ENCODE results near the gene AP1S1.
A peak's percentile ranks its signal among the peaks of the same experiment; 100 is the strongest.
"Not testable (repeated sequence)": the region's sequence is repeated elsewhere in the genome, so short reads cannot be mapped to it uniquely, and the experiment has no call there.

Gene AP1S1

DNA sequence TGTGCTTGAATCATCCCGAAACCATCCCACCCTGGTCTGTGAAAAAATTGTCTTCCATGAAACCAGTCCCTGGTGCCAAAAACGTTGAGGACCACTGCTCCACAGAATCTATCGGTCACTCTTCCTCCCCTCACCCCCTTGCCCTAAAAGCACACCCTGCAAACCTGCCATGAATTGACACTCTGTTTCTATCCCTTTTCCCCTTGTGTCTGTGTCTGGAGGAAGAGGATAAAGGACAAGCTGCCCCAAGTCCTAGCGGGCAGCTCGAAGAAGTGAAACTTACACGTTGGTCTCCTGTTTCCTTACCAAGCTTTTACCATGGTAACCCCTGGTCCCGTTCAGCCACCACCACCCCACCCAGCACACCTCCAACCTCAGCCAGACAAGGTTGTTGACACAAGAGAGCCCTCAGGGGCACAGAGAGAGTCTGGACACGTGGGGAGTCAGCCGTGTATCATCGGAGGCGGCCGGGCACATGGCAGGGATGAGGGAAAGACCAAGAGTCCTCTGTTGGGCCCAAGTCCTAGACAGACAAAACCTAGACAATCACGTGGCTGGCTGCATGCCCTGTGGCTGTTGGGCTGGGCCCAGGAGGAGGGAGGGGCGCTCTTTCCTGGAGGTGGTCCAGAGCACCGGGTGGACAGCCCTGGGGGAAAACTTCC is 28.2 kb upstream of the AP1S1 start:
- DNase-seq (ENCODE audit: low spot score) = peak; percentile 48

DNA sequence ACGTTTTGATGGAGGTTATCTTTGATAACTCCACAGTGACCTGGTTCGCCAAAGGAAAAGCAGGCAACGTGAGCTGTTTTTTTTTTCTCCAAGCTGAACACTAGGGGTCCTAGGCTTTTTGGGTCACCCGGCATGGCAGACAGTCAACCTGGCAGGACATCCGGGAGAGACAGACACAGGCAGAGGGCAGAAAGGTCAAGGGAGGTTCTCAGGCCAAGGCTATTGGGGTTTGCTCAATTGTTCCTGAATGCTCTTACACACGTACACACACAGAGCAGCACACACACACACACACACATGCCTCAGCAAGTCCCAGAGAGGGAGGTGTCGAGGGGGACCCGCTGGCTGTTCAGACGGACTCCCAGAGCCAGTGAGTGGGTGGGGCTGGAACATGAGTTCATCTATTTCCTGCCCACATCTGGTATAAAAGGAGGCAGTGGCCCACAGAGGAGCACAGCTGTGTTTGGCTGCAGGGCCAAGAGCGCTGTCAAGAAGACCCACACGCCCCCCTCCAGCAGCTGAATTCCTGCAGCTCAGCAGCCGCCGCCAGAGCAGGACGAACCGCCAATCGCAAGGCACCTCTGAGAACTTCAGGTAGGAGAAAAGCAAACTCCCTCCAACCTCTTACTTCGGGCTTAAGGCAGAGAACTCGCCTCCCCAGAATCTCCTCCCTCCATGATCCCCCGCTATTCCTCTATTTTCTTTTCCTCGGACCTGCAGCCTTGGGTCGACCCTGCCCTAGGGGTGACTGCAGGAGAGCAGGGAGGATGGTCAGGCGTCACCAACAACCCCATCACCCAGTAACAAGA is 27.4 kb upstream of the AP1S1 start, which contains the start of gene SERPINE1:
Gene SERPINE1 (plus strand): TSS at position 454 of the 809 bp plus-strand sequence. CDS start 1,290 bp downstream, outside the sequence.
- peak; percentile 96 for DNase-seq (ENCODE audit: low spot score)

DNA sequence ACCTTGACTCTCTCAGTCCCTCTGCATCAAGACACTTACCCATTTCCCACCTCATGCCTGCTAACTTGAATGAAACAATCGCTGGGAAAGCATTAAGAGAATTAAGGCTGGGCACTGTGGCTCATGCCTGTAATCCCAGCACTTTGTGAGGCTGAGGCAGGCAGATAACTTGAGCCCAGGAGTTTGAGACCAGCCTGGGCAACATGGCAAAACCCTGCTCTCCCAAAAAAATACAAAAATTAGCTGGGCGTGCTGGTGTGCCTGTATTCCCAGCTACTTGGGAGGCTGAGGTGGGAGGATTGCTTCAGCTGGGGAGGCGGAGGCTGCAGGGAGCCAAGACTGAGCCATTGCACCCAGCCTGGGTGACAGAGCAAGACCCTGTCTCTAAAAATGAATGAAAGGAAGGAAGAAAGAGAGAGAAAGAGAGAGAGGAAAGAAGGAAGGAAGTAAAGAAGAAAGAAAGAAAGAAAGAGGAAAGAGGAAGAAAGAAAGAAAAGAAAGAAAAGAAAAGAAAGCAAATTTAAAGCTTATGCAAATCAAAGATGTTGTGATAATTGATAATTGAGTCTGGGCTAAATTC is 26.7 kb upstream of the AP1S1 start:
- DNase-seq (ENCODE audit: low spot score) = no peak

DNA sequence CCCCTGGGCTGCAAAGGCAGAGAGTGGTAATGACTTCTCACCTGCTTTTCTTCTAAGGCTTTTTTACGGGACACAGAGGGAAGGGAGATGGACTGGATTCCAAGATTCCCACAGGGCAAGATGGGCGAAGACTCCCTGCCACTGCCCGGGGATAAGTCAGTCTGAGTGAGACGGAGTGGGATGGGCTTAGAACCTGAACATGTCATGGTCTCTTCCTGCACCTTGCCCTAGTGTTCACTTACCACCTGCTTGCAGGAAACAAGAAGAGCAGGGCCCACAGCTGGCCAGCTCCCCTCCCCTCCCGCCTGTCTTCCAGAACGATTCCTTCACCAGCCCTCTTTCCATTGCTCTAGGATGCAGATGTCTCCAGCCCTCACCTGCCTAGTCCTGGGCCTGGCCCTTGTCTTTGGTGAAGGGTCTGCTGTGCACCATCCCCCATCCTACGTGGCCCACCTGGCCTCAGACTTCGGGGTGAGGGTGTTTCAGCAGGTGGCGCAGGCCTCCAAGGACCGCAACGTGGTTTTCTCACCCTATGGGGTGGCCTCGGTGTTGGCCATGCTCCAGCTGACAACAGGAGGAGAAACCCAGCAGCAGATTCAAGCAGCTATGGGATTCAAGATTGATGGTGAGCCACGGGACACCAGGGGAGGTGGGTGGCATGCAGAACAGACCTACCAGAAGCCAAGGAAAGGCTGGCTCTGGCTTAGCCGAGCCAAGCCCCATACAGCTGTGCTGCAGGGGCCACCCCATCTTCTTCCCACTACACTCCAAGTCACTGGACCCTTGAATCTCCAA is 26.0 kb upstream of the AP1S1 start:
- DNase-seq (ENCODE audit: low spot score) = no peak

DNA sequence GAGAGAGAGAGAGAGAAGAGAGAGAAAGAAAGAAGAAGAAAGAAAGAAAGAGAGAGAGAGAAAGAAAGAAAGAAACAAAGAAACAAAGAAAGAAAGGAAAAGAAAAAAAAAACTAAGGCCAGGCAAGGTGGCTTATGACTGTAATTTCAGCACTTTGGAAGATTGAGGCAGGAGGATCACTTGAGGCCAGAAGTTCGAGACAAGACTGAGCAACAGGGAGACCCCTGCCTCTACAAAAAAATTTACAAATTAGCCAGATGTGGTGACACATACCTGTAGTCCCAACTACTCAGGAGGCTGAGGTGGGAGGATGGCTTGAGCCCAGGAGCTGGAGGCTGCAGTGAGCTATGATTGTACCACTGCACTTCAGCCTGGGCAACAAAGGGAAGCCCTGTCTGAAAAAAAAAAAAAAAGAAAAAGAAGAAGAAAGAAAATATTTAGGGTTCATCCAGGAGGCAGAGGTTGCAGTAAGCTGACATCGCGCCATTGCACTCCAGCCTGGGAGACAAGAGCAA is 24.6 kb upstream of the AP1S1 start:
- DNase-seq (ENCODE audit: low spot score) = no peak

DNA sequence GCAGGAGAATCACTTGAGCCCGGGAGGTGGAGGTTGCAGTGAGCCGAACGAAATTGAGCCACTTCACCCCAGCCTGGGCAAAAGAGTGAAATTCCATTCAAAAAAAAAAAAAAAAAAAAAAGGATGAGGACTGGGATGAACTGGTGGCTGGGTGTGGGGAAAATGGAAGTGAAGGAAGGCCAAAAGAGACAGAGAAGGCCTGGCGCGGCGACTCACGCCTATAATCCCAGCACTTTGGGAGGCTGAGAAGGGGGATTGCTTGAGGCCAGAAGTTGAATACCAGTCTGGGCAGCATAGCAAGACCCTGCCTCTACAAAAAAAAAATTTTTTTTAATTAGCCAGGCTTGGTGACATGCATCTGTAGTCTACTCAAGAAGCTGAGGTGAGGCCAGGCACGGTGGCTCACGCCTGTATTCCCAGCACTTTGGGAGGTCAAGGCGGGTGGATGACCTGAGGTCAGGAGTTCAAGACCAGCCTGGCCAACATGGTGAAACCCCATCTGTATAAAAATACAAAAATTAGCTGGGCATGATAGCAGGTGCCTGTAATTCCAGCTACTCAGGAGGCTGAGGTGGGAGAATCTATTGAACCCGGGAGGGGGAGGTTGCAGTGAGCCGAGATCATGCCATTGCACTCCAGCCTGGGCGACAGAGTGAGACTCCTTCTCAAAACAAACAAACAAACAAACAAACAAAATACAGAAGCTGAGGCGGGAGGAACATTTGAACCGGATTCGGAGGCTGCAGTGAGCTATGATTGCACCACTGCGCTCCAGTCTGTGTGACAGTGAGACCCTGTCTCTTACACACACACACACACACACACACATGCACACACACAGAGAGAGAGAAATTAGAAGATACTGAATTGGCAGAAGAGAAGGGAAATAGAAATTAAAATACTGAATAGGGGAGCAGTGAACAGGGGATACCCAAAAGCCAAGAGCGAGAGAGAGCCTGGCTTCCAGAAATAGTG is 21.4 kb upstream of the AP1S1 start:
- not testable (repeated sequence) for DNase-seq (ENCODE audit: low spot score)

DNA sequence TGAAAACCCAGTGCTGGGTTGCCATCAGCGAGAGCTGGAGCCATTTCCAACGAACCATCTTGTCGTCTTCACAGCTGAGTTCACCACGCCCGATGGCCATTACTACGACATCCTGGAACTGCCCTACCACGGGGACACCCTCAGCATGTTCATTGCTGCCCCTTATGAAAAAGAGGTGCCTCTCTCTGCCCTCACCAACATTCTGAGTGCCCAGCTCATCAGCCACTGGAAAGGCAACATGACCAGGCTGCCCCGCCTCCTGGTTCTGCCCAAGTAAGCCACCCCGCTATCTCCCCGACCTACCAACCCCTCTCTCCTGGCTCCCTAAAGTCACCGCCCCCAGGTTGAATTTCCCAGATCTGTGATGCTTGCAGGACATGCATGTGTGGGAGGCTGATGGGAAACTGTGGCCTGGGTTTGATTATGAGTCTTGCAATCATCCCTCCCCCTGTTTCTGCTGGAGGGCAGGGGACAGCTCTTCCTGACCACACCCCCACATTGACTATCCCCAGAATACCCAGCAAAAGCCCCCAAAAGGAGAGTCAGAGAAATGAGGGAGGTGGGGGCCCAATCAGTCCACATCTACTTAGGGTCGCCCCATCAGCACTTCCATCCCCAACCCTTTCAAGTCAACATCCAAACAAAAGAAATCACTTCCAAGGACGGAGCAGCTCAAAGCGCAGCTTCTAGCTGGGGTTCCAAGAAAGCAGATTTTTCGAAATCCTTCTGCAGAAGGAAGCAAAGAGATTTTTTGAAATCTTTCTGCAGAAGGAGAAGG is 20.5 kb upstream of the AP1S1 start:
- DNase-seq (ENCODE audit: low spot score) = no peak

DNA sequence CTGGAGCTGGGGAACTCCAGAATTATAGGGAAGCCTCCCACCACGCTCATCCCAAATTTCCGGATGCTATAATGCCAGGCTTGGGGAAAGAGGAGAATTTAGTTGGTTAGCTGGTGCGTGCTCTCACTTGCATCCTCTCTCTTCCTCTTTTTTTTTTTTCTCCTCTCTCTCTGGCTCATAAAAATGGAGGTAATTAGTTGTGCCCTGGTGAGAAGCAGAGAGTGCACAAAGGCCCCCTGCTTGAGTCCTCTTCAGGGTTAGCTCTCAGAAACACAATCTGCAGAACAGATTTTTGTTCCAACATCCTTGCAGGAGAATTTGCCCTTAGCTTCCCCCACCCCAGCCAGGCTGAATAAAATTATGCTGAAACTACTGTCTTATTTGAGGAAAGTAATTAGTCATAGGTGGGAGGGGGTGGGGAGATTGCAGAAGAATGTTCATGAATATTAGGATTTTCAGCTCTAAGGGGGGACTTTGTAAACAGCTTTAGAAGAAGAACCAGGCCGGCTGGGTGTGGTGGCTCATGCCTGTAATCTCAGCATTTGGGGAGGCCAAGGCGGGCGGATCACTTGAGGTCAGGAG is 19.8 kb upstream of the AP1S1 start:
- DNase-seq (ENCODE audit: low spot score) = no peak

DNA sequence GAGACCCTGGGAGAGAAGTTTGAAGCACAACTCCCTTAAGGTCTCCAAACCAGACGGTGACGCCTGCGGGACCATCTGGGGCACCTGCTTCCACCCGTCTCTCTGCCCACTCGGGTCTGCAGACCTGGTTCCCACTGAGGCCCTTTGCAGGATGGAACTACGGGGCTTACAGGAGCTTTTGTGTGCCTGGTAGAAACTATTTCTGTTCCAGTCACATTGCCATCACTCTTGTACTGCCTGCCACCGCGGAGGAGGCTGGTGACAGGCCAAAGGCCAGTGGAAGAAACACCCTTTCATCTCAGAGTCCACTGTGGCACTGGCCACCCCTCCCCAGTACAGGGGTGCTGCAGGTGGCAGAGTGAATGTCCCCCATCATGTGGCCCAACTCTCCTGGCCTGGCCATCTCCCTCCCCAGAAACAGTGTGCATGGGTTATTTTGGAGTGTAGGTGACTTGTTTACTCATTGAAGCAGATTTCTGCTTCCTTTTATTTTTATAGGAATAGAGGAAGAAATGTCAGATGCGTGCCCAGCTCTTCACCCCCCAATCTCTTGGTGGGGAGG is 16.5 kb upstream of the AP1S1 start:
- no peak for DNase-seq (ENCODE audit: low spot score)

- peak; percentile 91 for DNase-seq (ENCODE audit: low spot score)
Observed at GRCh38 chr7:101138213-101138870, 15.9 kb upstream of the AP1S1 start.

GRCh38 chr7:101140339-101140699 is 14.0 kb upstream of the AP1S1 start:
- no peak for DNase-seq (ENCODE audit: low spot score)

- no peak for DNase-seq (ENCODE audit: low spot score)
Observed at GRCh38 chr7:101140746-101141382, 13.4 kb upstream of the AP1S1 start.

DNA sequence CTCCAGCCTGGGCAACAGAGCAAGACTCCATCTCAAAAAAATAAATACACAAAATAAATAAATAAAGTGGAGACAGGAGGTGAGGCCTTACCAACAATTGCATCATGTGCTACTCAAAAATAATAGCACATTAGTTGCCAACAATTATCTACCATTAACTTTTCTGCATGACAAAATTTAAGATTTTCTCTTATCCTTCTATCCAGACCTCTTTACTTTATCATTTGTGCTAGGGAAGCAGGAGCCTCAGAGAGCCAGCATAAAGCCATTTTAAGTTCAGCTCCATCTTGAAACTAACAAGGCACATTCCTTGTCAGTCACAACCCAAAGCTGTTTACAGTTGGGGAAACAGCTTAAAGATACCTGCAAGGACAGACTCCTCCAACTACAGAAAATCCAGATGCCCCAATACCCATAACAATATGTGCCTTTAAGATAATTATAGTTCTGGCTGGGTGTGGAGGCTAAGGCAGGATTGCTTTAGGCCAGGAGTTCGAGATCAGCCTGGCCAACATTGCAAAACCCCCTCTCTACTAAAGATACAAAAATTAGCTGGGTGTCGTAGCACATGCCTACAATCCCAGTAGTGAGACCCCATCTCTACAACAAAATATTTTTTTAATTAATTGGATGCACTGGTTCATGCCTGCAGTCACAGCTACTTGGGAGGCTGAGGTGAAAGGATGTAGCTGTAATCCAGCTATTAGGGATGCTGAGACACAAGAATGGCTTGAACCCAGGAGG is 2.2 kb upstream of the AP1S1 start:
- no peak for DNase-seq (ENCODE audit: low spot score)

DNA sequence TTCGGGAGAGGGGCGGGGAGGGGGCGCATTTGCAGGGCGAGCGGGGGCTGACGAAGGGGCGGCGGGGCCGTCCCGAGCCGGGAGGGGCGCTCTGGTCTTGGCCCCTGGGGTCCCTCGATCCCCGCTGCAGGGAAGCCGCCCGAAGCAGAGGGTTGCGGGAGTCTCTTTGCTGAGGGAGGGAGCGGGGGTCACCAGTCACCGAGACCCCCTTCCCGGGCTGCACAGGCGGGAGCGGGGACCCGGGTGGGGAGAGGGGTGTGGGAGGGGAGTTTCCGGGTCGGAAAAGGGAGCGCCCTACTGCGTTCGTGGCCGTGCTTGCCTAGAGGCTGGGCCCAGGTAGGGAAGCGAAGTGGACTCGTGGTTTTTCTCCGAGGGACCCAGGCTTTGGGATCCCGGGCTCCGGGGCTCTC is 422 bp downstream of the AP1S1 start:
- no peak for DNase-seq (ENCODE audit: low spot score)

- no peak for DNase-seq (ENCODE audit: low spot score)
Observed at GRCh38 chr7:101155303-101155702, 1.0 kb downstream of the AP1S1 start.

GRCh38 chr7:101156277-101156676 is 2.0 kb downstream of the AP1S1 start:
- no peak for DNase-seq (ENCODE audit: low spot score)

- no peak for DNase-seq (ENCODE audit: low spot score)
Observed at GRCh38 chr7:101156866-101157589, 2.8 kb downstream of the AP1S1 start.

Measured in AG08395 (cell line).